ENCODE measurements around the gene MCEMP1. TPM values are rescaled to one million over a fixed set of nuclear protein-coding genes. Genes with fewer than 3 reads are reported as not detected.

The MCEMP1 gene
- total RNA-seq, 4 donors from 2014 or later, result 0.29 to 0.97 TPM; not detected in 2

GRCh38 chr19:7690779-7691258 is 13.9 kb downstream of the MCEMP1 start:
- Histone ChIP-seq H3K9me3 (no peaks in the 10 kb centered on the region), H3K4me3 (no peak overlapping the region), H3K27me3 (peaks cover 0 to 33% (median 0%) of the 10 kb centered on the region in 4 donors), H3K27ac (no peak overlapping the region), H3K4me1 (no peaks in the 10 kb centered on the region), H3K36me3 (no peaks in the 10 kb centered on the region)
- intact Hi-C loops (cut with DNase I), result no loop called here
- TF ChIP-seq POLR2A (IDR thresholded peaks at IDR 0.05) (no peak), CTCF (IDR thresholded peaks at IDR 0.05) (no peak)
- no peak for DNase-seq
- 83 to 87% methylated on average over 8 of the region's 8 CpGs for WGBS, 2 donors

GRCh38 chr19:7691497-7691896 is 14.6 kb downstream of the MCEMP1 start:
- Histone ChIP-seq H3K4me1 (no peaks in the 10 kb centered on the region), H3K9me3 (no peaks in the 10 kb centered on the region), H3K27me3 (peaks cover 0 to 33% (median 0%) of the 10 kb centered on the region in 4 donors), H3K27ac (no peak overlapping the region), H3K36me3 (no peaks in the 10 kb centered on the region), H3K4me3 (no peak overlapping the region)
- no peak for DNase-seq
- intact Hi-C loops (cut with DNase I), result no loop called here
- TF ChIP-seq POLR2A (IDR thresholded peaks at IDR 0.05) (no peak), CTCF (IDR thresholded peaks at IDR 0.05) (no peak)

GRCh38 chr19:7692417-7693088 is 15.7 kb downstream of the MCEMP1 start:
- WGBS, 2 donors, result 69 to 94% methylated on average over 13 of the region's 13 CpGs
- no peak overlapping the region for H3K4me3 ChIP-seq
- intact Hi-C loops (cut with DNase I), result no loop called here

GRCh38 chr19:7694499-7694898 is 17.6 kb downstream of the MCEMP1 start:
- Histone ChIP-seq H3K27ac (no peak overlapping the region), H3K36me3 (no peaks in the 10 kb centered on the region), H3K4me3 (no peak overlapping the region), H3K4me1 (no peaks in the 10 kb centered on the region), H3K27me3 (peaks cover 0 to 53% (median 3%) of the 10 kb centered on the region in 4 donors), H3K9me3 (no peaks in the 10 kb centered on the region)
- intact Hi-C loops (cut with DNase I), result no loop called here
- TF ChIP-seq POLR2A (IDR thresholded peaks at IDR 0.05) (no peak), CTCF (IDR thresholded peaks at IDR 0.05) (no peak)
- DNase-seq, result no peak
- 53 to 61% methylated on average over 3 to 4 of the region's 4 CpGs for WGBS, 2 donors

More at GRCh38 chr19:7692417-7693088, 15.7 kb downstream of the MCEMP1 start:
- H3K27ac ChIP-seq, result no peak overlapping the region
- peaks cover 0 to 43% (median 0%) of the 10 kb centered on the region in 4 donors for H3K27me3 ChIP-seq
- no peaks in the 10 kb centered on the region for H3K4me1 ChIP-seq
- no peak for DNase-seq
- no peaks in the 10 kb centered on the region for H3K9me3 ChIP-seq
- TF ChIP-seq POLR2A (IDR thresholded peaks at IDR 0.05) (no peak), CTCF (IDR thresholded peaks at IDR 0.05) (no peak)
- H3K36me3 ChIP-seq, result no peaks in the 10 kb centered on the region

GRCh38 chr19:7697721-7698287 is 20.9 kb downstream of the MCEMP1 start:
- Histone ChIP-seq H3K4me1 (no peaks in the 10 kb centered on the region), H3K9me3 (no peaks in the 10 kb centered on the region), H3K36me3 (no peaks in the 10 kb centered on the region), H3K27me3 (peaks cover 0 to 68% (median 3%) of the 10 kb centered on the region in 4 donors), H3K4me3 (no peak overlapping the region), H3K27ac (no peak overlapping the region)
- no peak for DNase-seq
- TF ChIP-seq CTCF (IDR thresholded peaks at IDR 0.05) (no peak), POLR2A (IDR thresholded peaks at IDR 0.05) (no peak)
- whole genome bisulfite sequencing, 2 donors, result 75 to 80% methylated on average over 8 to 10 of the region's 10 CpGs
- intact Hi-C loops (cut with DNase I), result no loop called here

Data from esophagus squamous epithelium (tissue), 5 donors.